ENCODE data around the gene BFSP1.

The BFSP1 gene

GRCh38 chr20:17520583-17520982, 10.6 kb downstream of the BFSP1 start:
- DNase-seq (ENCODE audit: low read depth in 3 of 3): no peak

DNA sequence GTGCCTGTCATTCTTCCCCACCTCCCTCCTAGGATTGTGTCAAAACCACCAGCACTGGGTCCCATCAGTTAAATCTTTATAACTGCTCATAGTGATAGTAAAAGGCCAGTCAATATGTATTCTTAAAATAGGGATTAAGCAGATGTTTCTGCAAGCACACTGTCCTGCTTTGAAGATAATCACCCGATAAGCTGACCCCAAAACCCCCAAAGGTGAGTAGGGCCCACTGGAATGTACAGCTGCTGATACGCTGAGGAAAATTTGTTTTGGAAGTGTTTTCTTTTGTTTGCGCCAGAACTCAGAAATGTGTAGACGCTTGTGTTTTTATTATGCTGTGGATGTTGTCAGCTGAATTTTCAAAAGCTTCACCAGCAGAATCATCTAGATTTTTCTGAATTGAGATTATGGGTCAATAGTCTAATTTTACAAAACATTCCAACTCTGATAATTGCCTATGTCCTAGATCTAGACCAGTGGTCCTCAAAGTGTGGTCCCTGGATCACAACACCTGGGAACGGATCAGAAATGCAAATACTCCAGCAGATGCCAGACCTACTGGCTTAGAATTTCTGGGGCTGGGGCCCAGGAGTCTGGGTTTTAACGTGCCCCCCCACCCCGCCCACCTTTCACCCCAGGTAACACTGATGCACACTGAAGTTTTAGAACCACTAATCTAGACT, 11.4 kb downstream of the BFSP1 start:
- no peak for DNase-seq (ENCODE audit: low read depth in 3 of 3)

- no peak for DNase-seq (ENCODE audit: low read depth in 3 of 3)
Observed at GRCh38 chr20:17518339-17519052, 12.7 kb downstream of the BFSP1 start.

DNA sequence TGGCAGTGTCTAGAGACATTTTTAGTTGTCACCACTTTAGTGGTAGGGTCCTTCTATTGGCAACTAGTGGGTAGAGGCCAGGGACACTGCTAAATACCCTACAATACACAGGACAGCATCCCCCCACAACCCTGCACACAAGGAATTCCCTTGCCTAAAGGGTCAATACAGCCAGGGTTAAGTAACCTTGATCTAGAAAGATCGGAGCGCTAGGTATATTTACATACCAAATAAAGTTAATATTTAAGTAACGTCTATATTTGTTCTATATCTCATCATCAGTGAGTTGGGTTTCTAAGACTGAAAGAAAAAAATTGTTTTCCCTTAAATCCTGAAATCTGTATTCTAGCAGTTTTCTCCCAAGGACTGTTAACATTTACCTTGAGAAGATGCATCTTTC, 16.1 kb downstream of the BFSP1 start:
- DNase-seq (ENCODE audit: low read depth in 3 of 3): no peak

- no peak for DNase-seq (ENCODE audit: low read depth in 3 of 3)
Observed at GRCh38 chr20:17513939-17514338, 17.2 kb downstream of the BFSP1 start.

DNA sequence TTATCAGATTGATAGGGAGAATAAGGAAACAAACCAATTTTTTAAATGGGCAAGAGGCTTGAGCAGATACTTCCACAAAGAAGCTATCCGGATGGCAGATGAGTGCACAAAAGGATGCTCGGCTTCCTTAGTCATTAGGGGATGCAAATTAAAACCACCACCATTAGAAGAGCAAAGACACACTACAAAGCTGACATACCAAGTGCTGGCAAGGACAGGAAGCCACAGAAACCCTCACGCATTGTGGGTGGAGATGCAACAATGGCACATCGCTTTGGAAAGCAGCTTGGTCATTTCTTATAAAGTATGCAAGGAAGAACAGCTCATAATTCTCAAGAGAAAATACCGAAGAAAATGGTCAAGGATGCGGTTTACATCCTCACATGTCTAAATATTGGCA, 19.8 kb downstream of the BFSP1 start:
- DNase-seq (ENCODE audit: low read depth in 3 of 3): no peak

DNA sequence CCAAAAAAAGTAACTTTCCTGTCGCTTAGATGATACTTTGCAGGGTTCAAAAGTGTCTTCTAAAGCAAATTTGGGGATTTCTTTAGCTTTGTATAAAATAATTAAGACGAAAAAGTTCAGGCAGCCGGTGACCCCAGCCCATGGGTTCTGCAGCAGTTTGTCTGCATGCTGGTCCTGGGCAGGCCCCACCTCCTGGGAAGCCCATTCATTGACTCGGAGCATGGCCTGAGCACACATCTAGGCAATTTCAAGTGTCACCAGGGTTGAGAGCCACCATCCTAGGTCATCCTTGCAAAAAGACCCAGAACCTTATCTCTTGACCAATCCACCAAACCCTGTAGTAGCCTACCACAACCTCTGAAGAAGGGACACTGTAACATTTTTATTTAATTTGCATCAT, 20.6 kb downstream of the BFSP1 start:
- DNase-seq (ENCODE audit: low read depth in 3 of 3): no peak

DNA sequence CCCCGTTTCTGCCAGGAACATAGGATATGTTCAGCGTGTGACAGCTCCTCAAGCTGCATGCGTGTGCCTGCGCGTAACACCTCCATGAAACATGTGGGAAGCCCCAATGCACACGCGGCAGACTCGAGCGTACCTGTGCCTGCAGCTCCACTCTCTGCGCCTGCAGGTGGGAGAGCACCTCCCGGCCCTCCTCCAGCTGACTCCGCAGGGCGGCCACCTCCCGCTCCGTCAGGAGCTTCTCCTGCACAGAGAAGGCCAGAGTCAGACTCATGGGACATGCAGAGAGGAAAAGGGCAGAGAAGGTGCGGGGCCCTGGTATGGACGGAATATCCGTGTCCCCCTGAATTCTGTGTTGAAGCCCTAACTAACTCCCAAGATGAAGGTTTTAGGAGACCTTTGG, 22.4 kb downstream of the BFSP1 start:
- no peak for DNase-seq (ENCODE audit: low read depth in 3 of 3)

- DNase-seq (ENCODE audit: low read depth in 3 of 3): no peak
Observed at GRCh38 chr20:17507531-17507930, 23.6 kb downstream of the BFSP1 start.

DNA sequence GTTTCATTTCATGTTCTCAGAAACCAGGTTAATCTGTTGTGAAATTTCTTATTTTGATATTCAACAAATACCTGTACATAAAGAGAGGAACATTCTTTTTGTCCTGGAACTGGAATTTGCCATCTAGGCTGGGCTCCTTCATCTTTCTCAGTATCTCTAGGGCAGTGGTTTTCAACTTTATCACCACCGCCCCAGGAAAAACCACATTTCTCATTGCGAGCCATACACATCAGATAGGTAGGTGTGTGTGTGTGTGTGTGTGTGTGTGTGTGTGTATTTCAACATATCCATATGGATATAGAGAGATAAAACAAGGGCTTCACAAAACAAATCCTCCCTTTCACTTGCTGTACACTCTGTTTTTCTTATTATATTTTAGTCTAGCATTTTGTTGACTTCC, 24.1 kb downstream of the BFSP1 start:
- no peak for DNase-seq (ENCODE audit: low read depth in 3 of 3)

GRCh38 chr20:17505636-17506517, 25.3 kb downstream of the BFSP1 start:
- DNase-seq (ENCODE audit: low read depth in 3 of 3): peak in 2 of 3 donors; percentile 34 to 55

- peak in 1 of 3 donors; percentile 27 for DNase-seq (ENCODE audit: low read depth in 3 of 3)
Observed at GRCh38 chr20:17504898-17505635, 26.1 kb downstream of the BFSP1 start.

DNA sequence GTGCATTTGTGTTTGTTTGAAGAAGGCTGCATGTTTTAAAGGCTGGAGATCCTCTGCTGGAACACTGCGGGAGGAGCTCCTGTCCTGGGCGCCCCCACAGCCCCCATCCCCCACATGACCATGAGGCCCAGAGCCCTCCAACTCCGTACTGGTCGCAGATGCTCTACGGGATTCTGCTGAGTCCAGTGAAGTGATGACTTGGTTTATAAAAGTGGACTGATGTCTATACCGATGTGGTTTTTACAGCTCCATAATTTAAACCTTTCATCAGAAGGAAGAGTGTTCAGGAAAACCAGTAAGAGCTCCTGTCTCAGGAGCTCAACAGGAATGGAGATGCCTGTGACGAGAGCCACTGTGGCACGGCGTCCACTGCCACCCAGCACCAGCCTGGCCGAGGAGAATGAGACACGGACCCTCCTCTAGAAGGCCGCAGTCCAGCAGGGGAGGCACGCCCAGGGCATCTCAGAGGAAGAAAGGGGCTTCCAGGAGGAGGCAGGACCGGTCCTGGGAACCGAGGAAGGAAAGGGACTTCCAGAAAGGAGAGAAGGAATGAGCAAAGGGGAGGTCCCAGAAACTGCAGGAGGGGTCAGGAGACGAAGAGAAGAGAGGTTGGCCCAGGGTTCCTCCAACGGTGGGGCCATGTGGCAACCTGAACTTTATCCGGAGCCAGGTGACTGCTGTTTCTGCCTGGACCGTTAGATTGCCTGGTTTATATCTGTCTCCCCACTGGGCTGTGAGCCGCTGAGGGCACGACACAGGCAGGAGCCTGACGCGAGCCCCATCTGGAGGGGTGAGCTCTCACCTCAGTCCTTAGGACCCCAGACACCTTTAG, 26.9 kb downstream of the BFSP1 start:
- no peak for DNase-seq (ENCODE audit: low read depth in 3 of 3)

GRCh38 chr20:17503301-17504065, 27.7 kb downstream of the BFSP1 start:
- no peak for DNase-seq (ENCODE audit: low read depth in 3 of 3)

GRCh38 chr20:17502105-17502504, 29.1 kb downstream of the BFSP1 start:
- no peak for DNase-seq (ENCODE audit: low read depth in 3 of 3)

- no peak for DNase-seq (ENCODE audit: low read depth in 3 of 3)
Observed at GRCh38 chr20:17501701-17502100, 29.5 kb downstream of the BFSP1 start.

GRCh38 chr20:17500826-17501225, 30.4 kb downstream of the BFSP1 start:
- DNase-seq (ENCODE audit: low read depth in 3 of 3): no peak

GRCh38 chr20:17500271-17500670, 30.9 kb downstream of the BFSP1 start:
- DNase-seq (ENCODE audit: low read depth in 3 of 3): no peak

DNA sequence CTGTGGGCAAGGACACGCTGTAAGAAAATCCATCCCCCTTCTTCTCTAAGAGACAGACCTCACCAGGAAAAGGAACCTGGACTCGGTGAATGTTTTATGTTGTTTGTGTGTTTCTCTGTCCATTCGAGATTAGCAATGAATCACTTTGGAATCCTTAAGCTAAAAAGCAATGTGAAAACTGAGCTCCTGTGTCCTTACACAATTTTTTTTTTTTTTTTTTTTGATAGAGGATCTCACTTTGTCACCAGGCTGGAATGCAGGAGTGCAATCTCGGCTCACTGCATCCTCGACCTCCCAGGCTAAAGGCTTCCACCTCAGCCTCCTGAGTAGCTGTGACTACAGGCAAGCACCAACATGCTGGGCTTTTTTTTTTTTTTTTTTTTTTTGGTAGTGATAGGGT, 32.1 kb downstream of the BFSP1 start:
- DNase-seq (ENCODE audit: low read depth in 3 of 3): no peak

GRCh38 chr20:17498641-17499040, 32.5 kb downstream of the BFSP1 start:
- no peak for DNase-seq (ENCODE audit: low read depth in 3 of 3)

Measured in stimulated activated CD4-positive, alpha-beta T cell treated with anti-CD3 and anti-CD28 coated beads, TNF-alpha, amount 100 ng/mL, for 48 hours (primary cell).